HCT116 (cell line): ENCODE measurements around the gene TMEM132C. TPM values are rescaled to one million over a fixed set of nuclear protein-coding genes. Genes with fewer than 3 reads are reported as not detected.

Experiments
- ATAC-seq: fragments of 200-7000 bp; cut with Tn5 transposase; 2 replicates; pipeline ENCODE4 v1.9.1; 2020; ENCODE audit warnings: mild to moderate bottlenecking, moderate library complexity
- BruUV-seq: library from RNA; stranded (reverse); fragments of 400-500 nt; replicated peaks from 2 replicates; lab custom pipeline; 2021; lab: Mats Ljungman, UMichigan
- CTCF ChIA-PET: fragments of 300-600 bp; sonication (Branson Sonifier 250); formaldehyde crosslinking; loops from one replicate; lab custom pipeline; 2021; ENCODE audit warnings: antibody characterized with exemption; lab: Charles Lee
- POLR2A ChIA-PET: fragments of 300-600, 350-600 bp; sonication (Branson Sonifier 250); formaldehyde crosslinking; loops from one replicate; lab custom pipeline; 2021; ENCODE audit warnings: antibody characterized with exemption; lab: Charles Lee
- RAD21 ChIA-PET, 2 experiments: fragments of 300-600 bp; sonication (Branson Sonifier 250); formaldehyde crosslinking; loops; one replicate each; lab custom pipeline; 2023; ENCODE audit warnings: low total read pairs in 2 of 2; ENCODE audit not compliant: uncharacterized antibody in 2 of 2, unreplicated experiment in 2 of 2, low non-redundant PET in 1 of 2; lab: Charles Lee
- DNase-seq: peaks from one replicate; pipeline ENCODE4 v3.0.0-alpha.2; 2010; ENCODE audit warnings: low read depth, low spot score
- H2AFZ ChIP-seq: fragments of 200-600 bp; shearing (Covaris generic), sonication (generic); 2 replicates; pipeline ENCODE4 v1.6.1; 2017; ENCODE audit warnings: low read depth, mixed run types, mixed read lengths, antibody characterized with exemption, low read length; ENCODE audit not compliant: poor library complexity, severe bottlenecking
- H3K27ac ChIP-seq: 2 replicates; pipeline ENCODE4 v1.5.1; 2012; ENCODE audit warnings: low read depth, low read length
- H3K27me3 ChIP-seq: fragments of 200-600 bp; sonication (generic); 2 replicates; pipeline ENCODE4 v1.6.1; 2016; ENCODE audit warnings: mixed run types, low read length, mixed read lengths; ENCODE audit not compliant: insufficient read depth
- H3K36me3 ChIP-seq, 2 experiments: fragments of 200-500 bp in 1 of 2; fragments of 200-600 bp in 1 of 2; sonication (Bioruptor generic) in 1 of 2; sonication (generic) in 1 of 2; 2 replicates each; pipeline versions ENCODE4 v1.5.1 to v1.6.1; 2014 to 2016; ENCODE audit warnings: low read length in 2 of 2, inconsistent platforms in 1 of 2, mixed read lengths in 1 of 2, mixed run types in 1 of 2; ENCODE audit not compliant: insufficient read depth in 2 of 2, control insufficient read depth in 1 of 2
- H3K4me1 ChIP-seq, 2 experiments: fragments of 200-600 bp in 1 of 2; sonication (generic) in 1 of 2; 2 replicates each; pipeline versions ENCODE4 v1.5.1 to v1.6.1; 2012 to 2017; ENCODE audit warnings: low read length in 2 of 2, inconsistent platforms in 1 of 2, mild to moderate bottlenecking in 1 of 2, mixed read lengths in 1 of 2, mixed run types in 1 of 2, moderate library complexity in 1 of 2; ENCODE audit not compliant: insufficient read depth in 2 of 2, control insufficient read depth in 1 of 2
- H3K4me2 ChIP-seq: fragments of 200-600 bp; sonication (generic); 2 replicates; pipeline ENCODE4 v1.6.1; 2017; ENCODE audit warnings: mixed run types, low read length, mixed read lengths
- H3K4me3 ChIP-seq, 2 experiments: fragments of 200-600 bp in 1 of 2; sonication (generic) in 1 of 2; replicated peaks in 1 of 2; 2 replicates each; pipeline ENCODE4 v1.5.1; 2011 to 2016; ENCODE audit warnings: low read length in 2 of 2, control low read depth in 1 of 2, low read depth in 1 of 2, mild to moderate bottlenecking in 1 of 2, mixed read lengths in 1 of 2, mixed run types in 1 of 2
- H3K79me2 ChIP-seq: fragments of 200-600 bp; sonication (generic); 2 replicates; pipeline ENCODE4 v1.6.1; 2017; ENCODE audit warnings: mild to moderate bottlenecking, mixed run types, low read length, moderate library complexity, mixed read lengths; ENCODE audit not compliant: insufficient read depth
- H3K9ac ChIP-seq: fragments of 200-600 bp; sonication (generic); 2 replicates; pipeline ENCODE4 v1.6.1; 2016; ENCODE audit warnings: low read length, mixed read lengths
- H3K9me2 ChIP-seq: fragments of 200-600 bp; sonication (generic), shearing (Covaris generic); 2 replicates; pipeline ENCODE4 v1.6.1; 2017; ENCODE audit warnings: mixed run types, mild to moderate bottlenecking, moderate library complexity; ENCODE audit not compliant: insufficient read depth
- H3K9me3 ChIP-seq, 2 experiments: fragments of 200-500 bp in 1 of 2; fragments of 200-600 bp in 1 of 2; sonication (Bioruptor generic) in 1 of 2; sonication (generic) in 1 of 2; 2 replicates each; pipeline ENCODE4 v1.6.1; 2014 to 2017; ENCODE audit warnings: low read length in 2 of 2, mixed read lengths in 2 of 2, inconsistent platforms in 1 of 2, low read depth in 1 of 2, mild to moderate bottlenecking in 1 of 2, mixed run types in 1 of 2, moderate library complexity in 1 of 2; ENCODE audit not compliant: control insufficient read depth in 1 of 2, insufficient read depth in 1 of 2
- H4K20me1 ChIP-seq: fragments of 200-600 bp; sonication (generic), shearing (Covaris generic); 2 replicates; pipeline ENCODE4 v1.6.1; 2017; ENCODE audit warnings: mixed run types, mild to moderate bottlenecking, moderate library complexity; ENCODE audit not compliant: insufficient read depth
- CBX3 ChIP-seq: IDR thresholded peaks from 2 replicates; pipeline ENCODE4 v1.6.1; 2012; ENCODE audit warnings: low read depth
- POLR2AphosphoS5 ChIP-seq: IDR thresholded peaks from 2 replicates; pipeline ENCODE4 v1.6.1; 2011; ENCODE audit warnings: mild to moderate bottlenecking, low read depth, low read length, moderate library complexity
- SIN3A ChIP-seq: IDR thresholded peaks from 2 replicates; pipeline ENCODE4 v1.6.1; 2012; ENCODE audit warnings: low read depth
- ZBTB33 ChIP-seq: IDR thresholded peaks from 2 replicates; pipeline ENCODE4 v1.6.1; 2011; ENCODE audit warnings: mild to moderate bottlenecking, low read length, moderate library complexity; ENCODE audit not compliant: insufficient replicate concordance; ENCODE audit errors: extremely low read depth
- intact Hi-C: fragments of 100-400 bp; cut with micrococcal nuclease; formaldehyde crosslinking; loops from 2 replicates; pipeline ENCODE4 v1.10.0; 2022
- total RNA-seq: library from RNA; stranded (reverse); gene quantifications from one replicate; pipeline ENCODE4 v1.2.1, GENCODE V29; 2021; ENCODE audit not compliant: unreplicated experiment
- TF ChIP-seq, protein P1 (sequence below), 3 experiments: fragments of 200-600 bp in 1 of 3; sonication (generic) in 1 of 3; IDR thresholded peaks in 2 of 3; conservative IDR thresholded peaks in 1 of 3; 2 replicates each; pipeline ENCODE4 v1.5.1; 2012 to 2017; ENCODE audit warnings: low read depth in 2 of 3, low read length in 2 of 3, antibody characterized with exemption in 1 of 3, borderline replicate concordance in 1 of 3, control low read depth in 1 of 3, mild to moderate bottlenecking in 1 of 3, mixed read lengths in 1 of 3, mixed run types in 1 of 3, moderate library complexity in 1 of 3; ENCODE audit not compliant: insufficient read depth in 1 of 3

The TMEM132C gene
- total RNA-seq, 1 experiment from 2014 or later: not detected

GRCh38 chr12:128682548-128683275, 415.7 kb downstream of the TMEM132C start:
- intact Hi-C loops: no loop called here
- no peak overlapping the region for H3K27ac ChIP-seq
- no peak overlapping the region for H2AFZ ChIP-seq
- no peaks in the 10 kb centered on the region for H4K20me1 ChIP-seq
- H3K9ac ChIP-seq: no peak overlapping the region
- RAD21 ChIA-PET: interaction anchor here in 1 of 2 experiments (0.7 kb wide), 1 partner anchor 47 kb away, joined by 3 read pairs; no protein-coding TSS in a partner anchor
- H3K27me3 ChIP-seq: no peaks in the 10 kb centered on the region
- H3K9me2 ChIP-seq: no peaks in the 10 kb centered on the region
- CTCF ChIA-PET: no interaction called here
- no peaks in the 10 kb centered on the region for H3K79me2 ChIP-seq
- ATAC-seq (no peak), DNase-seq (no peak)
- no peak overlapping the region for H3K4me2 ChIP-seq
- TF ChIP-seq POLR2AphosphoS5: no peak
- no peak for TF ChIP-seq CBX3
- TF ChIP-seq, protein P1, sequence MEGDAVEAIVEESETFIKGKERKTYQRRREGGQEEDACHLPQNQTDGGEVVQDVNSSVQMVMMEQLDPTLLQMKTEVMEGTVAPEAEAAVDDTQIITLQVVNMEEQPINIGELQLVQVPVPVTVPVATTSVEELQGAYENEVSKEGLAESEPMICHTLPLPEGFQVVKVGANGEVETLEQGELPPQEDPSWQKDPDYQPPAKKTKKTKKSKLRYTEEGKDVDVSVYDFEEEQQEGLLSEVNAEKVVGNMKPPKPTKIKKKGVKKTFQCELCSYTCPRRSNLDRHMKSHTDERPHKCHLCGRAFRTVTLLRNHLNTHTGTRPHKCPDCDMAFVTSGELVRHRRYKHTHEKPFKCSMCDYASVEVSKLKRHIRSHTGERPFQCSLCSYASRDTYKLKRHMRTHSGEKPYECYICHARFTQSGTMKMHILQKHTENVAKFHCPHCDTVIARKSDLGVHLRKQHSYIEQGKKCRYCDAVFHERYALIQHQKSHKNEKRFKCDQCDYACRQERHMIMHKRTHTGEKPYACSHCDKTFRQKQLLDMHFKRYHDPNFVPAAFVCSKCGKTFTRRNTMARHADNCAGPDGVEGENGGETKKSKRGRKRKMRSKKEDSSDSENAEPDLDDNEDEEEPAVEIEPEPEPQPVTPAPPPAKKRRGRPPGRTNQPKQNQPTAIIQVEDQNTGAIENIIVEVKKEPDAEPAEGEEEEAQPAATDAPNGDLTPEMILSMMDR (IDR thresholded peaks at IDR 0.05 in 2 of 3, conservative IDR thresholded peaks at IDR 0.05 in 1 of 3; ENCODE audit: borderline replicate concordance in 1 of 3, insufficient read depth in 1 of 3, low read depth in 2 of 3, low read length in 2 of 3): no peak
- no peak for TF ChIP-seq ZBTB33
- TF ChIP-seq SIN3A: no peak
- H3K4me3 ChIP-seq: no peak overlapping the region
- peaks cover 0 to 13% of the 10 kb centered on the region in 2 experiments; a peak in 2 of 4 replicates for H3K9me3 ChIP-seq
- no peaks in the 10 kb centered on the region for H3K36me3 ChIP-seq
- POLR2A ChIA-PET: no interaction called here
- BruUV-seq: no TSS peak
- H3K4me1 ChIP-seq: no peaks in the 10 kb centered on the region
